Measurements from ENCODE around the gene SSC4D. TPM values are rescaled to one million over a fixed set of nuclear protein-coding genes. Genes with fewer than 3 reads are reported as not detected.
"Not testable (repeated sequence)": the region's sequence is repeated elsewhere in the genome, so short reads cannot be mapped to it uniquely, and the experiment has no call there.

Gene SSC4D
- total RNA-seq, 3 donors from 2014 or later (not counting 1 experiment from before 2014, with no cell fraction given) = 0.40 TPM; not detected in 2

DNA sequence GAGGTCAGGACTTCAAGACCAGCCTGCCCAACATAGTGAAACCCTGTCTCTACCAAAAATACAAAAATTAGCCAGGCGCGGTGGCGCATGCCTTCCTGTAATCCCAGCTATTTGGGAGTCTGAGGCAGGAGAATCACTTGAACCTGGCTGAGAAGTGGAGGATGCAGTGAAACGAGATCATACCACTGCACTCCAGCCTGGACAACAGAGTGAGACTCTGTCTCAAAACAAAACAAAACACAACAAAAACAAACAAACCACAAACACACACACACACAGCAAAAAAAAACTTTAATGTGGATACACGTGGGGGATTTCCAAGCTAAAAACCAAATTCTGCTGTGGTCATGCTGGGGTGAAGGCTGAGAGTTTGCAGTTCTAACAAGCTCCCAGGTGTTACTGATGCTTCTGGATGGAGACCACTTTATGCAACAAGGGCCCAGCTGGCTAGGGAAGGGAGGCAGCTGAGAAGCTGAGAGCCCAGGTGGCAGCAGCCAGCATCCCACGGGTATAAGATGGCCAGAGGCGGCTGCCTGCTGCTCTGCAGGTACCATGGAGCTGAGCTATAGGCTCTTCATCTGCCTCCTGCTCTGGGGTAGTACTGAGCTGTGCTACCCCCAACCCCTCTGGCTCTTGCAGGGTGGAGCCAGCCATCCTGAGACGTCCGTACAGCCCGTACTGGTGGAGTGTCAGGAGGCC, 15.1 kb upstream of the SSC4D start, which contains the start of gene ZP3:
Gene ZP3, plus strand, starts transcription at position 538 of the 699 bp plus-strand sequence. Its CDS starts 15 bp downstream, at position 553.
- H3K4me3 Mint-ChIP-seq = no peak within 1 kb of the TSS
- H3K36me3 Mint-ChIP-seq = no peaks in the 10 kb centered on the region
- WGBS (ENCODE audit: insufficient coverage) = 75% methylated on average over 10 of the region's 10 CpGs
- H3K27me3 ChIP-seq (ENCODE audit: control insufficient read depth, insufficient read depth, low read length) = no peaks in the 10 kb centered on the region
- H3K36me3 ChIP-seq (ENCODE audit: control insufficient read depth, insufficient read depth, low read length) = no peaks in the 10 kb centered on the region
- H3K4me3 ChIP-seq (ENCODE audit: low read length) = no peak within 1 kb of the TSS
- H3K27me3 Mint-ChIP-seq (ENCODE audit: low read depth in 2 of 2) = peaks cover 4 to 7% of the 10 kb centered on the region in 2 donors
- intact Hi-C loops (cut with micrococcal nuclease) = no loop called here
- no peak within 1 kb of the TSS for H3K27ac ChIP-seq (ENCODE audit: low read length)
- H3K4me1 Mint-ChIP-seq = peaks cover 0 to 4% of the 10 kb centered on the region in 2 donors
- TF ChIP-seq, protein P1, sequence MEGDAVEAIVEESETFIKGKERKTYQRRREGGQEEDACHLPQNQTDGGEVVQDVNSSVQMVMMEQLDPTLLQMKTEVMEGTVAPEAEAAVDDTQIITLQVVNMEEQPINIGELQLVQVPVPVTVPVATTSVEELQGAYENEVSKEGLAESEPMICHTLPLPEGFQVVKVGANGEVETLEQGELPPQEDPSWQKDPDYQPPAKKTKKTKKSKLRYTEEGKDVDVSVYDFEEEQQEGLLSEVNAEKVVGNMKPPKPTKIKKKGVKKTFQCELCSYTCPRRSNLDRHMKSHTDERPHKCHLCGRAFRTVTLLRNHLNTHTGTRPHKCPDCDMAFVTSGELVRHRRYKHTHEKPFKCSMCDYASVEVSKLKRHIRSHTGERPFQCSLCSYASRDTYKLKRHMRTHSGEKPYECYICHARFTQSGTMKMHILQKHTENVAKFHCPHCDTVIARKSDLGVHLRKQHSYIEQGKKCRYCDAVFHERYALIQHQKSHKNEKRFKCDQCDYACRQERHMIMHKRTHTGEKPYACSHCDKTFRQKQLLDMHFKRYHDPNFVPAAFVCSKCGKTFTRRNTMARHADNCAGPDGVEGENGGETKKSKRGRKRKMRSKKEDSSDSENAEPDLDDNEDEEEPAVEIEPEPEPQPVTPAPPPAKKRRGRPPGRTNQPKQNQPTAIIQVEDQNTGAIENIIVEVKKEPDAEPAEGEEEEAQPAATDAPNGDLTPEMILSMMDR (IDR thresholded peaks at IDR 0.05) = no peak
- H3K27ac Mint-ChIP-seq = peak within 1 kb of the TSS in 1 of 2 donors; percentile 18
- DNase-seq (peak in 1 of 2 donors; percentile 34), ATAC-seq (peak; percentile 40 to 65 (median 57))
- peaks cover 11% of the 10 kb centered on the region for H3K4me1 ChIP-seq (ENCODE audit: control insufficient read depth, insufficient read depth, low read length)
- no peaks in the 10 kb centered on the region for H3K9me3 ChIP-seq (ENCODE audit: control insufficient read depth, insufficient read depth, low read length)
- H3K9me3 Mint-ChIP-seq = no peaks in the 10 kb centered on the region

DNA sequence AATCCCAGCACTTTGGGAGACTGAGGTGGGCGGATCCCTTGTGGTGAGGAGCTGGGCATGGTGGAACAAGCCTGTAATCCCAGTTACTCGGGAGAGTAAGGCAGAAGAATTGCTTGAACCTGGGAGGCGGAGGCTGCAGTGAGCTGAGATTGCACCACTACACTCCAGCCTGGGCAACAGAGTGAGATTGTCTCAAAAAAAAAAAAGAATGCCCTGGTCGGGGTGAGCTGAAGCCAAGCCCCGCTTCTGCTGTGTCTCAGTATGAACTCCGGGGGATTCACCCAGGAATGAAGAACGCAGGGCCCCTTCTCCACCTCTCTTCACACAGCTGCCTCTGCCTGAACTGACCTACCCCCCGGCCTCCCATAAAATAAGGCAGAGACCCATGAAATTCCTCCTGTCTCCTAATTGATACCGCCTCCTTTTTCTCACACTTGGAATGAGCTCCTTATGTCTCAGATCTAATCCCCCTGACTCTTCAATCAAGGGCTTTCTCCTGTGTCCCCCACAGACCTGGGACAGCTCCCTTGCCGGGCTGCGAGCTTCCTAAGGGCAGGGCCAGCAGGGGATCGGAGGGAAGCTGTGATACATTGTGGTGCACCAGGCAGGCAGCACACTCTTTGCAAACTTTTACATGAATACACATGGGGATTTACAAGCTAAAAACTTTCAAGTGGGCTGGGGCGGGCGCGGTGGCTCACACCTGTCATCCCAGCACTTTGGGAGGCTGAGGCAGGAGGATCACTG, 14.3 kb upstream of the SSC4D start:
- Histone ChIP-seq H3K9me3 (ENCODE audit: control insufficient read depth, insufficient read depth, low read length) (no peaks in the 10 kb centered on the region), H3K4me1 (ENCODE audit: control insufficient read depth, insufficient read depth, low read length) (peaks cover 11% of the 10 kb centered on the region), H3K4me3 (ENCODE audit: low read length) (no peak overlapping the region), H3K36me3 (ENCODE audit: control insufficient read depth, insufficient read depth, low read length) (no peaks in the 10 kb centered on the region), H3K27ac (ENCODE audit: low read length) (no peak overlapping the region), H3K27me3 (ENCODE audit: control insufficient read depth, insufficient read depth, low read length) (no peaks in the 10 kb centered on the region)
- peaks cover 4 to 14% of the 10 kb centered on the region in 2 donors for H3K27me3 Mint-ChIP-seq (ENCODE audit: low read depth in 2 of 2)
- no peaks in the 10 kb centered on the region for H3K36me3 Mint-ChIP-seq
- peak overlapping the region in 1 of 2 donors; percentile 18 for H3K27ac Mint-ChIP-seq
- intact Hi-C loops (cut with micrococcal nuclease) = no loop called here
- 88% methylated on average over 15 of the region's 15 CpGs for WGBS (ENCODE audit: insufficient coverage)
- ATAC-seq (peak in 1 of 3 donors; percentile 14), DNase-seq (no peak)
- TF ChIP-seq, protein P1 (IDR thresholded peaks at IDR 0.05) = no peak
- peaks cover 0 to 4% of the 10 kb centered on the region in 2 donors for H3K4me1 Mint-ChIP-seq
- no peaks in the 10 kb centered on the region for H3K9me3 Mint-ChIP-seq
- no peak overlapping the region for H3K4me3 Mint-ChIP-seq

DNA sequence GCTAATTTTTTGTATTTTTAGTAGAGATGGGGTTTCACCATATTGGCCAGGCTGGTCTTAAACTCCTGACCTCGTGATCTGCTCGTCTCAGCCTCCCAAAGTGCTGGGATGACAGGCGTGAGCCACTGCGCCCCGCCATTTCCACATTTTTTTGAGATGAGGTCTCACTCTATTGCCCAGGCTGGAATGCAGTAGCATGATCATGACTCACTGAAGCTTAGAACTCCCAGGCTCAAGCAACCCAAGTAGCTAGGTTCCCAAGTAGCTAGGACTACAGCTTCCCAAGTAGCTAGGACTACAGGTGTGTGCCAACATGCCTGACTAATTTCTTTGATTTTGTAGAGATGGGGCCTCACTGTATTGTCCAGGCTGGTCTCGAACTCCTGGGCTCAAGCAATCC, 11.6 kb upstream of the SSC4D start:
- intact Hi-C loops (cut with micrococcal nuclease); H3K9me3 ChIP-seq (ENCODE audit: control insufficient read depth, insufficient read depth, low read length); H3K36me3 Mint-ChIP-seq; H3K4me3 Mint-ChIP-seq; ATAC-seq; H3K4me3 ChIP-seq (ENCODE audit: low read length); H3K4me1 Mint-ChIP-seq; H3K36me3 ChIP-seq (ENCODE audit: control insufficient read depth, insufficient read depth, low read length); H3K27ac ChIP-seq (ENCODE audit: low read length); DNase-seq; H3K27me3 ChIP-seq (ENCODE audit: control insufficient read depth, insufficient read depth, low read length); H3K27ac Mint-ChIP-seq; H3K9me3 Mint-ChIP-seq: not testable (repeated sequence)
- 94% methylated on average over 5 of the region's 6 CpGs for WGBS (ENCODE audit: insufficient coverage)
- peaks cover 4 to 14% of the 10 kb centered on the region in 2 donors for H3K27me3 Mint-ChIP-seq (ENCODE audit: low read depth in 2 of 2)
- H3K4me1 ChIP-seq (ENCODE audit: control insufficient read depth, insufficient read depth, low read length) = peaks cover 11% of the 10 kb centered on the region

DNA sequence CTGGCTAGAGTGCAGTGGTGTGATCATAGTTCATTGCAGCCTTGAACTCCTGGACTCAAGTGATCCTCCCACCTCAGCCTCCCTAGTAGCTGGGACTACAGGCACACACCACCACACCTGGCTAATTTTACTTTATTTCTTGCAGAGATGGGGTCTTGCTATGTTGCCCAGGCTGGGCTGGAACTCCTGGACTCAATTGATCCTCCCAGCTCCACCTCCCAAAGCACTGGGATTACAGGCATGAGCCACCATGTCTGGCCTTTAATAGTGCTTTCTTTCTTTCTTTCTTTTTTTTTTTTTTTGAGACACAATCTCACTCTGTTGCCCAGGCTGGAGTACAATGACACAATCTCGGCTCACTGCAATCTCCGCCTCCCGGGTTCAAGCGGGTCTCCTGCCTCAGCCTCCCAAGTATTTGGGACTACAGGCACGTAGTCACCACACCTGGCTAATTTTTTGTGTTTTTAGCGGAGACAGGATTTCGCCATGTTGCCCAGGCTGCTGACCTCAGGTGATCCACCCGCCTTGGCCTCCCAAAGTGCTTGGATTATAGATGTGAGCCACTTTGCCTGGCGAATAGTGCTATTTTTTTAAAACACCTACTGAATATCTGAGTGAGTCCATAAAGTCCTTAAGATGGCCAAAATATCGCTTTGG, 8.3 kb upstream of the SSC4D start:
- H3K4me3 Mint-ChIP-seq; intact Hi-C loops (cut with micrococcal nuclease); H3K27ac Mint-ChIP-seq; DNase-seq; H3K27me3 ChIP-seq (ENCODE audit: control insufficient read depth, insufficient read depth, low read length); H3K36me3 Mint-ChIP-seq; H3K4me1 Mint-ChIP-seq; H3K27ac ChIP-seq (ENCODE audit: low read length); ATAC-seq; H3K4me3 ChIP-seq (ENCODE audit: low read length); H3K9me3 Mint-ChIP-seq; H3K36me3 ChIP-seq (ENCODE audit: control insufficient read depth, insufficient read depth, low read length); H3K4me1 ChIP-seq (ENCODE audit: control insufficient read depth, insufficient read depth, low read length); H3K9me3 ChIP-seq (ENCODE audit: control insufficient read depth, insufficient read depth, low read length): not testable (repeated sequence)
- WGBS (ENCODE audit: insufficient coverage) = 92% methylated on average over 10 of the region's 10 CpGs
- peaks cover 4 to 14% of the 10 kb centered on the region in 2 donors for H3K27me3 Mint-ChIP-seq (ENCODE audit: low read depth in 2 of 2)

All from natural killer cell (primary cell).